ENCODE results near the gene SEC11A.
"Not testable (repeated sequence)": the region's sequence is repeated elsewhere in the genome, so short reads cannot be mapped to it uniquely, and the experiment has no call there.

SEC11A gene

GRCh38 chr15:84669726-84670125, 46.2 kb downstream of the SEC11A start:
- DNase-seq, result no peak

- DNase-seq, result no peak
Measured at GRCh38 chr15:84668221-84668982, 47.5 kb downstream of the SEC11A start.

- no peak for DNase-seq
Measured at GRCh38 chr15:84666373-84666772, 49.6 kb downstream of the SEC11A start.

- no peak for DNase-seq
Measured at GRCh38 chr15:84661001-84661400, 54.9 kb downstream of the SEC11A start.

- DNase-seq, result no peak
Measured at GRCh38 chr15:84659904-84660781, 55.8 kb downstream of the SEC11A start.

GRCh38 chr15:84658788-84659411, 57.0 kb downstream of the SEC11A start:
- no peak for DNase-seq

- peak; percentile 14 for DNase-seq
Measured at GRCh38 chr15:84658080-84658787, 57.7 kb downstream of the SEC11A start, which contains the start of gene NMB. TSS of gene NMB (minus strand) at chr15:84658199. CDS start at chr15:84658152, 47 bp downstream.

- no peak for DNase-seq
Measured at GRCh38 chr15:84657748-84658079, 58.2 kb downstream of the SEC11A start.

- no peak for DNase-seq
Measured at GRCh38 chr15:84656972-84657371, 59.0 kb downstream of the SEC11A start.

- peak; percentile 47 for DNase-seq
Measured at GRCh38 chr15:84654689-84655453, 61.1 kb downstream of the SEC11A start.

- DNase-seq, result peak; percentile 39
Measured at GRCh38 chr15:84653910-84654688, 61.8 kb downstream of the SEC11A start, which contains the start of gene WDR73. TSS of gene WDR73 (minus strand) at chr15:84654283. CDS start at chr15:84654274, 9 bp downstream.

GRCh38 chr15:84653584-84653909, 62.4 kb downstream of the SEC11A start:
- no peak for DNase-seq

GRCh38 chr15:84649706-84650105, 66.2 kb downstream of the SEC11A start:
- no peak for DNase-seq

- no peak for DNase-seq
Measured at GRCh38 chr15:84648539-84648938, 67.4 kb downstream of the SEC11A start.

- no peak for DNase-seq
Measured at GRCh38 chr15:84647726-84648125, 68.2 kb downstream of the SEC11A start.

- DNase-seq, result no peak
Measured at GRCh38 chr15:84645997-84646396, 69.9 kb downstream of the SEC11A start.

GRCh38 chr15:84645496-84645895, 70.4 kb downstream of the SEC11A start:
- DNase-seq, result no peak

- no peak for DNase-seq
Measured at GRCh38 chr15:84643838-84644237, 72.1 kb downstream of the SEC11A start.

GRCh38 chr15:84642640-84643039, 73.3 kb downstream of the SEC11A start:
- DNase-seq, result not testable (repeated sequence)

- DNase-seq, result not testable (repeated sequence)
Measured at GRCh38 chr15:84641871-84642270, 74.1 kb downstream of the SEC11A start.

GRCh38 chr15:84638103-84638502, 77.8 kb downstream of the SEC11A start:
- DNase-seq, result no peak

Measured in NCI-H2029 treated with DMSO at 0.1 percent for 48 hours (cell line).